ENCODE results near the gene COMMD1.
A peak's percentile ranks its signal among the peaks of the same experiment; 100 is the strongest.
"Not testable (repeated sequence)": the region's sequence is repeated elsewhere in the genome, so short reads cannot be mapped to it uniquely, and the experiment has no call there.

Gene COMMD1

GRCh38 chr2:62146790-62147189 is 241.3 kb downstream of the COMMD1 start:
- DNase-seq = peak; percentile 64

- DNase-seq = no peak
Measured at GRCh38 chr2:62147610-62148301, 242.3 kb downstream of the COMMD1 start.

GRCh38 chr2:62149708-62150107 is 244.2 kb downstream of the COMMD1 start:
- no peak for DNase-seq

GRCh38 chr2:62150597-62151305 is 245.3 kb downstream of the COMMD1 start:
- no peak for DNase-seq

GRCh38 chr2:62151306-62151638 is 245.8 kb downstream of the COMMD1 start:
- no peak for DNase-seq

GRCh38 chr2:62152000-62152399 is 246.5 kb downstream of the COMMD1 start:
- DNase-seq = no peak

GRCh38 chr2:62156861-62157496 is 251.5 kb downstream of the COMMD1 start:
- no peak for DNase-seq

GRCh38 chr2:62158444-62159121 is 253.1 kb downstream of the COMMD1 start:
- DNase-seq = no peak

- not testable (repeated sequence) for DNase-seq
Measured at GRCh38 chr2:62160691-62161090, 255.2 kb downstream of the COMMD1 start.

GRCh38 chr2:62163106-62163831 is 257.8 kb downstream of the COMMD1 start:
- DNase-seq = no peak

- no peak for DNase-seq
Measured at GRCh38 chr2:62163834-62164233, 258.4 kb downstream of the COMMD1 start.

GRCh38 chr2:62175728-62176127 is 270.3 kb downstream of the COMMD1 start:
- DNase-seq = no peak

GRCh38 chr2:62176801-62177200 is 271.3 kb downstream of the COMMD1 start:
- DNase-seq = no peak

- DNase-seq = no peak
Measured at GRCh38 chr2:62177392-62178049, 272.0 kb downstream of the COMMD1 start.

GRCh38 chr2:62178741-62179271 is 273.3 kb downstream of the COMMD1 start:
- no peak for DNase-seq

- DNase-seq = no peak
Measured at GRCh38 chr2:62180975-62181374, 275.5 kb downstream of the COMMD1 start.

- no peak for DNase-seq
Measured at GRCh38 chr2:62181843-62182242, 276.4 kb downstream of the COMMD1 start.

- DNase-seq = no peak
Measured at GRCh38 chr2:62184512-62185230, 279.2 kb downstream of the COMMD1 start.

Measured in activated effector memory CD4-positive, alpha-beta T cell treated with anti-CD3 and anti-CD28 coated beads, Interleukin-2, amount 50 U/mL, for 16 hours (primary cell).